ENCODE measurements around the gene UMODL1.

Gene UMODL1

GRCh38 chr21:42071146-42071737 lies at the start of gene UMODL1:
TSS of gene UMODL1 (plus strand) at chr21:42071317. CDS start at chr21:42071317, 0 bp downstream.
- no peak for DNase-seq

GRCh38 chr21:42021371-42022090 lies 49.6 kb upstream of the UMODL1 start:
- no peak for DNase-seq

DNA sequence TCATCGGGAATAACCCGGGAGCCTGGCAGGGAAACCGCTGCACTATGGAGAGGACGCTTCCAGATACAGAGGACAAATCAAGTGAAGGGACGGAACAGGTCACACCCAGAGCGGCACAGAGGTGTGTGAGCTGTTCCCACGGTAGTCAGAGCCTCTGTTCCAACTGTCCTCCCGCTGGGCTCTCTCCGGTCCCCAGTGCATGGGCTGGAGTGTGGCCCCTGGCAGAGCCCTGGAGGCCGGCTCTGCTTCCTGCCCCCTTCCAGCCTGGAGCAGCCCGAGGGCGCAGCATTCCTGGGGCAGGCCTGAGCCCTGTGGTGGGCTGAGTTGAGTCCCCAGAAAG lies 49.1 kb upstream of the UMODL1 start:
- DNase-seq: no peak

DNA sequence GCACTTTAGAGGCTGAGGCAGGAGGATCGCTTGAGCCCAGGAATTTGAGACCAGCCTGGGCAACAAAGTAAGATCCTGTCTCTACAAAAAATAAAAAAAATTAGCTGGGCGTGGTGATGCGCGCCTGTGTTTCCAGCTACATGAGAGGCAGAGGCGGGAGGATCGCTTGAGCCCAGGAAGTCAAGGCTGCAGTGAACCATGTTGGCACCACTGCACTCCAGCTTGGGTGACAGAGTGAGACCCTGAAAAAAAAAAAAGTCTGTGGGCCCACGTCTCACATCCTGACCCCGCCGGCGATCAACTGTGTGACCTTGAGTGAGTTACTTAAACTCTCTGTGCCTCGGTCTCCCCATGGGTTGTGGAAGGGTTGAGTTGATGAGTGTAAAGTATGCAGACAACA lies 48.2 kb upstream of the UMODL1 start:
- no peak for DNase-seq

- DNase-seq: no peak
These were observed 45.6 kb upstream of the UMODL1 start for GRCh38 chr21:42025376-42026081.

- DNase-seq: no peak
These were observed 45.1 kb upstream of the UMODL1 start for GRCh38 chr21:42026082-42026435.

DNA sequence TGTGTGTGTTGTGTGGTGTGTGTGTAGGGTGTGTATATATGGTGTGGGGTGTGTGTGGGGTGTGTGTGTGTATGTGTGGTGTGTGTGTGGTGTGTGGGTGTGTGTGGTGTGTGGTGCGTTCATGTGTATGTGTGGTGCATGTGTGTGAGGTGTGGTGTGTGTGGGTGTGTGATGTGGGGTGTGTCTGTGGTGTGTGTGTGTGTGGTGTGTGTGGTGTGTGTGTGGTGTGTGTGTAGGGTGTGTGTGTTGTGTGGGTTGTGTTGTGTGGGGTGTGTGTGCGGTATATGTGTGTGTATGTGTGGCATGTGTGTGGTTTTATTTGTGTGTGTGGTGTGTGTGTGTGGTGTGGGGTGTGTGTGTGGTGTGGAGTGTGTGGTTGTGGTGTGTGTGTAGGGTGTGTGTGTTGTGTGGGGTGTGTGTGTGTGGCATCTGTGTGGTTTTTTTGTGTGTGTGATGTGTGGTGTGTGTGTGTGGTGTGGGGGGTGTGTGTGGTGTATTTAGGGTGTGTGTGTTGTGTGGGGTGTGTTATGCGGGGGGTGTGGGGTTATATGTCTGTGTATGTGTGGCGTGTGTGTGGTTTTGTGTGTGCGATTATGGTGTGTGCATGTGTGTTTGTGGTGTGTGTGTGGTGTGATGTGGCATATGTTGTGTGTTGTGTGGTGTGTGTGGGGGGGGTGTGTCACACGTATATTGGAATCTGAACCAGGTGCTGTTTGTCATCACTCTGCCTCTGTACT lies 43.9 kb upstream of the UMODL1 start:
- no peak for DNase-seq

GRCh38 chr21:42027822-42028765 lies 43.0 kb upstream of the UMODL1 start:
- DNase-seq: no peak

DNA sequence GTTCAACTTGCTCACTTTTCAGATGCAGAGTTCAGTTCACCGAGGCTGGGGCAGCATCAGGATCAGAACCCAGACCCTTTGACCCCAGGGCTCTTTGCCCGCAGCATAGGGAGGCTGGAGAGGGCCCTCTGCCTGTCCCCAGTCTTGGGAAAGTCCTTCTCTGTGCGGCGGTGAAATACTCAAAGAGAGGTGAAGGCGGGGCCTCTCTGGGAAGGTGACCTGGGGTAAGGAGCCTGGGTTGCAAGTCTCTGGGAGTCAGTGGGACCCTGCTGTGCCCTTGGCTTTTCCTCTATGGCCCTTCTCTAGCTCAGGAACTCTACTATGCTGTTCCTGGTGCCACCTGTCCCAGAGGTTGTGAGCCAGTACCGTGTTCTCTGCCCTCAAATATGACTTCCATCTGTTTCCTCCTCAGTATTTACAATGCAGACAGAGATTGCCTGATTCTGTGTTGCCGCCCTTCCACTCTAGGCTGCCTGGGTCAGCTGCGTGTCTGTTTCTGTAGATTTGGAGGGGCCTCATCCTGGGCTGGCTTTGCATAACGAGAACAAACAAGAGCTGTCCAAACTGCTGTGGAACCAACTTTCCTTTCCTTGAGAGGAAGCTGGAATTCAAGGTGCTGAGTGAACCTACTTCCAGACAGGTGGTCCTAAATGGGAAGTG lies 42.2 kb upstream of the UMODL1 start:
- DNase-seq: no peak

- DNase-seq: no peak
These were observed 40.8 kb upstream of the UMODL1 start for GRCh38 chr21:42030311-42030710.

DNA sequence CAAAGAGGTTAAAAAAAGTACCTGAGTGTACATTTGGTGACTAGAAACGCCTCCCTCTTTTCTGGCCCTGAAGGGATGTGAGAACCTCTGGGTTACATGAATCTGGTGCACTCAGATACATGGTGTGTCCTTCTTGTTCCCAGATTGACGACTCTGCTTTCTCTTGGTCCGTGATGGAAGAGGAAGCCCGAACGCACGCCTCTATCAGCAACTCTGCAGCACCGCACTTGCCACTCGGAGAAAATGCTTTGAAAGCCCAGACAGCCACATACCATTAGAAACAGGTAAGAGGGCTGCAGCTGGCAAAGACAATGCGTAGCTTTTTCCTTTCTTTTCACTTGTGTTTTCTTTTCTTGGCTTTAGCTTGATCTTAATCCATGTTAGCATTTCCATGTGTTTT lies 39.9 kb upstream of the UMODL1 start:
- peak; percentile 85 for DNase-seq

DNA sequence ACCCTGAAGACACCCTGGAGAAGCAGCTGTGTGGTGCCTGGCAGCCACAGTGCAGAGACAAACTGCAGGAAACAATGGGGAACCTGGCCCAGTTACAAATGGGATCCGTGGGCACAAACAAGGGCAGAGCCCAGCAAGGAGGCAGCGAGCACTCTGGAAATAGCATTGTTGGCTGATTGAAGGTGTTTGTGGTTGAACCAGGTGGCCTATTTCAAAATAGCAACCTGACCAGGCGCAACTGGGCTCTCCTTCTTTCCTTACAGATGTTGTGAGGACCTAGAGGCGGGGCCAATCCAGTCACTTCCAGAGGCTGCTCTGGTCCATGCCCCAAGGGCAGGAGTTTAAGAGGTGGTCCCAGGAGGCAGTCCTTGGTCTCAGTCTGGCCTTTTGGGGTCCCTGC lies 39.3 kb upstream of the UMODL1 start:
- DNase-seq: peak; percentile 90

DNA sequence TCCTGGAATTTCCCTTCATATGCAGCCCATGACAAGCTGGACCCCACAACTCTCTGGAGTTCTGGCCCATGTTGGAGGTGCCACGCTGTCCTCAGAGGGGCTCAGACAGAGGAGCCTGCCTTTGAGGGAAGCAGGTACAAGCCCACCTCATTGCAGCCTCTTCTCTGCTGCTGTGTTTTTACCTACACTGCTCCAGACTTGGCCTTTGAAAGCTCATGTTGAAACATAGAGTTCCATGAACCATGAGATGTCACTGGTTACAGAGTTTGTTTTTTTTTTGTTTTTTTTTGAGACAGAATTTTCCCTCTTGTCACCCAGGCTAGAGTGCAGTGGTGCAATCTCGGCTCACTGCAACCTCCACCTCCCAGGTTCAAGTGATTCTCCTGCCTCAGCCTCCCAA lies 38.9 kb upstream of the UMODL1 start:
- peak; percentile 40 for DNase-seq

DNA sequence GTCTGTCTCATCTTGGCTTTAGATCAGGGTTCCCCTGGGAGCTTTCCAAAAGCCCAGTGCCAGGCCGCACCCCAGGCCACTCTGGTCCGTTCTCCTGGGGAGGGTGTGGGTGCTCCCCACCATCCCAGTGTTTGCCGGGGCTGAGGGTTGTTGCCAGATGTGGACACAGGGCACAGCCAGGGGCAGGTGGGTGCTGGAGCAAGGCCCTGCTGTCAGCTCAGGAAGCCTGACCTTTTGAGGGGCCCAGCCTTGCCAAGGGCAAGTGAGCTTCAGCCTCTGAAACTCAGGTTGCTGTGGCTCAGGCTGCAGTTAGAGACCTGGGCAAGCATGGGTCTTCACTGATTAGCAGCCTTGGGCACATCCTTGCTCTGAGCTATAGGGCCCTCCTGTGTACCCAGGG lies 38.1 kb upstream of the UMODL1 start:
- DNase-seq: peak; percentile 65

GRCh38 chr21:42036313-42036712 lies 34.8 kb upstream of the UMODL1 start:
- no peak for DNase-seq

DNA sequence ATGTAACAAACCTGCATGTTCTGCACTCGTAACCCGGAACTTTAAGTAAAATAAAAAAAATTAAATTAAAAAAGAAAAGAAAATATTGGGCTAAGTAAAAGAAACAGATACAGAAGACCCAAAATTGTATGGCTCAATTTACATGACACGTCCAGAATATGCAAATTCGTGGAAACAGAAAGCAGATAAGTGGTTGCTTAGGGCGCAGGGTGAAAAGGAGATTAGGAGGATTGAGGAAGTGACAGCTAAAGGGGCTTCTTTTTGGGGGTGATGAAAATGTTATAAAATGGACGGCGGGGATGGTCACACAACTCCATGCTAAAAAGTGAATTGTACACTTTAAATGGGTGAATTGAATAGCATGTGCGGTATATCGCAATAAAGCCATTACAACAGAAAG lies 33.6 kb upstream of the UMODL1 start:
- DNase-seq: no peak

GRCh38 chr21:42037943-42038342 lies 33.2 kb upstream of the UMODL1 start:
- no peak for DNase-seq

DNA sequence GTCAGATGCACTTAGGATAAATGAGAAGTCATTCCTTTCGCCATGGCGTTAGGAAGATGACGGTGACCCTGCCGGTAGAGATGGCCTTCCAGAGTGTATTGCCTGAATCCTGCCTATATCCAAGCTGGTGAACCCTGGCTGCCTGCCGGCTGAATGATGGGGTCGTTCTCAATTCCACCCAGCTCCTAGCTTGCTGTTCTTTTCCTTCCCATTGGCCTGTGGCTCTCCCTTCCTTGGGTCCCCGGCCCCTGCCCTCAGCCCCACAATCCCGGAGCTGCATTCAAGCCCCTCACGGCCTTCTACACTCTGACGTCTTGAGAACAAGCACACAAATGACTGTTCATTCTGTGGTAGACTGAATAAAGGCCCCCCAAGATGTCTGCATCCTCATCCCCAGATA lies 32.7 kb upstream of the UMODL1 start:
- DNase-seq: no peak

GRCh38 chr21:42038826-42039425 lies 32.2 kb upstream of the UMODL1 start:
- DNase-seq: no peak

DNA sequence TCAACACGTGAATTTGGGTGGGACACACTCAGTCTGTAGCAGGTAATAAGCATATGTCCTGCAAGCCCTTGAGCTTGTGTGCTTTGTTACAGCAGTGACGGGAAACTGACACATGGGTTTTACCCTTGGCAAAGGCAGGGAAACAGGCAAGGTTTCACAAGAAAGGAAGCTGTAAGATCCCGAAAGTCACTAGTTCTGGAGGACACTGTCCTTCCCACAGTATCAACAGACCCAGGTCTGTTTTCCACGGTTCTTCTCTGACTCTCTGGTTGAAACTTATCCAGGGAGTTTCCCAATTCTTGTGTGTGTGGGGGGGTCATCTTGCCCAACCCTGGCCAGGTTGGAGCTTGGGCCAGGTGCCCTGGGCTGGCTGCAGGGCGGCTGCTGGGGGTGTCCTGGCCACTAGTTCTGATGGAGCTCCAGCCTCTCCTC lies 31.6 kb upstream of the UMODL1 start:
- no peak for DNase-seq

DNA sequence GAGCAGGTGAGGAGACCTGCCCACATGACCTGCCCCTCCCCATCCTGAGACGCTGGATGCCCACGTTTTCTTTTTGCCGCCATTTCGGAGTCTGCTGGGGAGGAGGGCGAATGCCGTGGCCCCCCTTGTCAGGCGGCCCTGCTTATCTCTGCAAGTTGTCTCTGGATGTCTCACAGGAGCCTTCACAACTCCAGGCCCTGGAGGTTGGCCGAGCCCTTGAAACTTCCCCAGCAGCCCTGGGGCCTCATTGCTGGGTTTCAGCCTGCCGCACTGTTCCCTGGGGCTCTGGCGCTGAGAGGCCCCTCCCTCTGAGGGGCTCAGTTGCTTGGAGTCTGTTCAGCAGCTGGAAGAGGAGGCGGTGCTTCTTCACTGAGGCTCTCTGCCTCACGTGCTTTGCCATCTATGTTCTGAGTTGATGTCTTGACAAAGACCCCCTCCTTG lies 31.2 kb upstream of the UMODL1 start:
- no peak for DNase-seq
